Stimulated activated CD4-positive, alpha-beta T cell treated with anti-CD3 and anti-CD28 coated beads, Interleukin-2, amount 100 ng/mL, for 48 hours (primary cell): Measurements from ENCODE around the gene NUP42.
"Not testable (repeated sequence)": the region's sequence is repeated elsewhere in the genome, so short reads cannot be mapped to it uniquely, and the experiment has no call there.

Source experiments
- DNase-seq, 2 donors: peaks; one replicate each; pipeline ENCODE4 v3.0.0-alpha.2; 2020

The NUP42 gene, protein sequence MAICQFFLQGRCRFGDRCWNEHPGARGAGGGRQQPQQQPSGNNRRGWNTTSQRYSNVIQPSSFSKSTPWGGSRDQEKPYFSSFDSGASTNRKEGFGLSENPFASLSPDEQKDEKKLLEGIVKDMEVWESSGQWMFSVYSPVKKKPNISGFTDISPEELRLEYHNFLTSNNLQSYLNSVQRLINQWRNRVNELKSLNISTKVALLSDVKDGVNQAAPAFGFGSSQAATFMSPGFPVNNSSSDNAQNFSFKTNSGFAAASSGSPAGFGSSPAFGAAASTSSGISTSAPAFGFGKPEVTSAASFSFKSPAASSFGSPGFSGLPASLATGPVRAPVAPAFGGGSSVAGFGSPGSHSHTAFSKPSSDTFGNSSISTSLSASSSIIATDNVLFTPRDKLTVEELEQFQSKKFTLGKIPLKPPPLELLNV

DNA sequence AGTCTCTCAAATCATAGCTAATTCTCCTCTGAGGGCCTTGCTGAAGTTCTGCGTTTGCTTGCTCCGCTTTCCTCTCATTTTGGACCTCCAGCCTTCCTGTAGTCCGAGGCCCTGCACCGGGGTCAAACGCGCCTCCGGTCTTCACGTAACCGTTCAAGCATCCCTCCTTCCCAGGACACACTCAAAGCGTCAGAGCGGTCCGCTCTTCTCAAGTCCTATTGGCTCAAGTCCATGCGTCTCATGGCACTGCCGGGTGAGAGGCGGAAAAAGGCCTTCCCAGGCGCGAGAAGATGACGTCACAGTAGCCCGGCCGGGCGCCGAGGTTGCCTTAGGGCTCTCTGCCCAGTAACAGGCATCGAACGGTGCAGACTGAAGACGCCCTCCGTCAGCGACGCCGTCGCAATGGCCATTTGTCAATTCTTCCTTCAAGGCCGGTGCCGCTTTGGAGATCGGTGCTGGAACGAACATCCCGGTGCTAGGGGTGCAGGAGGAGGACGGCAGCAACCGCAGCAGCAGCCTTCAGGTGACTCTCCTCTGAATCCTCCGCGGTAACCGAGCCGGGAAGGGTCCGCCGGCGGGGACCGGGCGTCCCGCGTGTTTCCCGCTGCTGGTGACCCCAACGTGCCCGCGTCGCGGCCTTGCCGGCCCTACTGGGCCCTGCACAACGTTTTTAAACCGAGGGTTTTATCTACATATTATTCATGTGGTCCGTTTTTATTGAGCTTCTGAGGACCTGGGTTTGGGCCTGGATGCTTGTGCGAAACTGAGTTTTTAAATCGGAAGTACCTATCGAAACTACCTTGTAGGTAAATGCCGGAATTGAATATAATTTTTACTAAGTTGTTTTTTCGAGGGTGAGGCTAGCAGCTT lies at the start of gene NUP42:
Gene NUP42, plus strand, starts transcription at position 365 of the 870 bp plus-strand sequence. Its CDS starts 38 bp downstream, at position 403.
- peak; percentile 93 to 94 for DNase-seq

- DNase-seq: no peak
Measured at GRCh38 chr7:23133797-23134196, 48.1 kb upstream of the NUP42 start.

DNA sequence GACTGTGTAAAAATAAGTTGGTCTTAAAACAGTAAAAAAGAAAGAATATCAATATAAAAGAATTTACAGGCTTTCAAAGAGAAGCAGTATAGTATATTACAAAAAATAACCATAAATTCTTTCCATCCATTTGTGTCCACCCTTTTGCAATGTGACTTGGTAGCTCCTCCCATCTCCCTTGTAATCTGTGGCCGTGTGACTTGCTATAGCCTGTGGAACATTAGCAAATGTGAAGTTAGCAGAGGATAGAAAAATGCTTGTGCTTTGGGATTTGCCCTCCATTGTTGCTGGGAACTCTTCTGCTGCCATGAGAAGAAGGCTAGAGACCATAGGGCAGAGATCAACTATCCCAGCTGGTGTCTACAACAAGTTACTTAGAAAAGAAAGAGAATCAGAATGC lies 46.1 kb upstream of the NUP42 start:
- no peak for DNase-seq

DNA sequence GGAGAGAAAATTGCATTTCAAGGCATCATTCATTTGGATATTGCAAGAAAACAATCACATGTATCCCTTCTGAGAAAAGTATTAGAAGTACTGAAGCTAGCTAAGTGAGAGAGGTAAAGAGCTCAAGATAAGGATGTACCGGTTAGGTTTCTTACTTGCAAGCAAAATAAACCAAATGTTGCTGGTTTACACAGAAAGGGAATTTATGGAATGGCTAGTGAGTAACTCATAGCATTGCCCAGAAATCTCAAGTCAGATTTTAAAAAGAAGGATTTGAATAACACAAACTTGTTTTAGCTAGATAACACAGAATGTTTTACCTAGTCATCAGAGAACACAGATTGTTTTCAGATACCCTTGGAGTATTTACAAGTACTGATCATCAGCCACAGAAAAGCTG lies 45.6 kb upstream of the NUP42 start:
- no peak for DNase-seq

DNA sequence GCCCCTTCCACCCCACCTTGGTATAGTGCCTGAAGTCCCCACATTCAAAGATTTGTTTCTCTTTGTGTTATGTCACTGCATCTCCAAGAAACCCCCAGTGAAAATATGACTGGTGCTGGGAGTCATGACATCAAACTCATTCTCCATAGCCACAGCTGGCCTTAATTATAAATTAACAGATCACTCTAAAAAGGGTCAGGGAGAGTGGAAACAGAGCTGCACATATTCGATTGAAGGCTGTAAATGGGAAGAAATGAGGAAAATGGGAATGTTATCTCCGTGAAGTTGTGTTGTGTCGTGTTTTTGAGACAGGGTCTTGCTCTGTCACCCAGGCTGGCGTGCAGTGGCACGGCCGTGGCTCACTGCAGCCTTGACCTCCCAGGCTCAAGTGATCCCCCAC lies 24.2 kb upstream of the NUP42 start:
- DNase-seq: no peak

DNA sequence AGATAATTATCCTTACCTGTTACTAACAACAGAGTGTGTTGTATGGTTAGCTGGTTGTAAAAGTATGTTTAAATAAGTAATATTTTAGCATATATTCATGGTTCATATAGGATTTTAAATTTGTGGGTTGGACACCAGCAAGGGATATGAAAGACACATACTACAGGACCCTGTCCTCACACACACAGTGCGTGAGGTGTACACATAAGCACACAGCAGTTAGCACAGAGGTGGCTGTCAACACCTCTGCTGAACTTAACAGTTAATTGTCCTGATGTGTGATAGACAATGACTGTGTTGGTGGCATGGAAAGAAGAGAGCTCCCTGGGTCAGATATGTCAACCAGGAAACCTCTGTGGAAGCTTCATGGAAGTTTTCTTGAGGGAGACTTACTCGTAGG lies 23.3 kb upstream of the NUP42 start:
- DNase-seq: no peak

DNA sequence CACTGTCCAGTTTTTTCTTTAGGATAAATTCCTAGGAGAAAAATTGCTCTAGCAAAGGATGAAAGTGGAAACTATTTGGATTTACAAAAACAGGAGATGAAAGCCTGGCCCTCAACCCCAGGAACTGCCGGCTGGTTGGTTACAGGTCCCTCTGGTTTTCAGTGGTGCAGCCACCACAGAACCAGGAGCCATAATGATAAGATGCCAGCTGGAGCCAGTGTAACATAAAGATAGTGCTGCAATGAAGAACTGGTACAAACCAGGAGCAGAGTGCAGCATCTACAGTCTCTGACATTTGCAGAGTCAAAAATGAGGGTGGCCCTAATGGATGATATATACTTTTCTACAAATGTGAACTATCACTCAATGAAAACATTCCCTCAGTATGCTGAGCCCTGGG lies 20.4 kb upstream of the NUP42 start:
- no peak for DNase-seq

GRCh38 chr7:23164846-23165245 lies 17.0 kb upstream of the NUP42 start:
- no peak for DNase-seq

- no peak for DNase-seq
Measured at GRCh38 chr7:23165316-23165715, 16.5 kb upstream of the NUP42 start.

- no peak for DNase-seq
Measured at GRCh38 chr7:23167691-23168090, 14.2 kb upstream of the NUP42 start.

GRCh38 chr7:23168111-23168885 lies 13.6 kb upstream of the NUP42 start:
- DNase-seq: no peak

DNA sequence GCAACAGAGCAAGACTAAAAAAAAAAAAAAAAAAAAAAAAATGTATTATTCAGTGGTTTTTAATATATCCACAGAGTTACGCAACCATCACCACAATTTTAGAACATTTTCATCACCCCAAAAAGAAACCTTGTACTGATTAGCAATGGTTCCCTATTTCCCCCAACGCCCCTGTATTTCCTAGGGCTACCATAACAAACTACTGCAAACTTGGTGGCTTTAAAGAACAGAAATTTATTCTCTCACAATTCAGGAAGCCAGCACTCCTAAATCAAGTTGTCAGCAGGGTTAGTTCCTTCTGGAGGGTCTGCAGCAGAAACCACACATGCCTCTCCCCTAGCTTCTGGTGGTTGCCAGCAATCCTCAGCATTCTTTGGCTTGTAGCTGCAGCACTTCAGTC lies 5.9 kb upstream of the NUP42 start:
- no peak for DNase-seq

DNA sequence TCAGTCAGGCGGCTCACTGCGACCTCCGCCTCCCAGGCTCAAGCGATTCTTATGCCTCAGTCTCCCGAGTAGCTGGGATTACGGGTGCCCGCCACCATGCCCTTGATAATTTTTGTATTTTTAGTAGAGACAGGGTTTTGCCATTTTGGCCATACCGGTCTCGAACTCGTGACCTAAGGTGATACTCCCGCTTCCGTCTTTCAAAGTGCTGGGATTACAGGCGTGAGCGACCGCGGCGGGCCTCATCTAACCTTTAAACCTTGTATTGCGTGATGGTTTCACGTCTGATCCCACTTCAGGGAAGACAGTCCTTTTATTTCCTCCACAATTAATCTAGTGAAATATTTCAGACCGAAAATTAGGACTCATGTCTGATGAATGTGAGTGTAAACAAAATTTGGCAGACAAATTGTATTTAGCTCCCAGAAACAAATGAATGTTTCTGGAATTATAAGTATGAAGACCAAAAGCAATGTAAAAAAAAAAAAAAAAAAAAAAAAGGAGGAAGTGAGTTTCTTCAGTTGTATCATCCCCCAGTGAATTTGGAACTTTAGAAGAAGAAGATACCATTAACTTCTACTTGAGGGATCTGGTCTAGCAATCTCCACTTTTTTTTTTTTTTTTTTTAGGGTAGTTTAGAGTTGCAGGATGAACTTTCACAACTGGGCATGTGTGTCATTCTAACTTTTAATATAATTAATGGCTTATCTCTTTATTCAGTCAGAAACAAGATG lies 1.6 kb downstream of the NUP42 start:
- DNase-seq: no peak

- DNase-seq: no peak
Measured at GRCh38 chr7:23184291-23184690, 2.4 kb downstream of the NUP42 start.

DNA sequence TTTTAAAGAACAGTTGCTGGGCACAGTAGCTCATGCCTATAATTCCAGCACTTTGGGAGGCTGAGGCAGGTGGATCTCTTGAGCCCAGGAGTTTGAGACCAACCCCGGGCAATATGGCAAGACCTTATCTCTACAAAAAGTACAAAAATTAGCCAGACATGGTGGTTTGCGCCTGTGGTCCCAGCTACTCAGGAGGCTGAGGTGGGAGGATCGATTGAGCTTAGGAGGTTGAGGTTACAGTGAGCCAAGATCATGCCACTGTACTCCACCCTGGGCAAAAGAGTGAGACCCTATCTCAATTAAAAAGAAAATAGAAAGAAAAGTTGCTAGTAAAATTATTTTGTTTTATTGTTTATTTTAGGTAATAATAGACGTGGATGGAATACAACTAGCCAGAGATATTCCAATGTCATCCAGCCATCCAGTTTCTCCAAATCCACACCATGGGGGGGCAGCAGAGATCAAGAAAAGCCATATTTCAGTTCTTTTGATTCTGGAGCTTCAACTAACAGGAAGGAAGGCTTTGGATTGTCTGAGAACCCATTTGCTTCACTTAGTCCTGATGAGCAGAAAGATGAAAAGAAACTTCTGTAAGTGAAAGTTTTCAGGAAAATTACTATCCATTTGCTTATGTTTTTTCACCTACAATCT lies 3.0 kb downstream of the NUP42 start:
- no peak for DNase-seq

- no peak for DNase-seq
Measured at GRCh38 chr7:23185980-23186379, 4.1 kb downstream of the NUP42 start.

DNA sequence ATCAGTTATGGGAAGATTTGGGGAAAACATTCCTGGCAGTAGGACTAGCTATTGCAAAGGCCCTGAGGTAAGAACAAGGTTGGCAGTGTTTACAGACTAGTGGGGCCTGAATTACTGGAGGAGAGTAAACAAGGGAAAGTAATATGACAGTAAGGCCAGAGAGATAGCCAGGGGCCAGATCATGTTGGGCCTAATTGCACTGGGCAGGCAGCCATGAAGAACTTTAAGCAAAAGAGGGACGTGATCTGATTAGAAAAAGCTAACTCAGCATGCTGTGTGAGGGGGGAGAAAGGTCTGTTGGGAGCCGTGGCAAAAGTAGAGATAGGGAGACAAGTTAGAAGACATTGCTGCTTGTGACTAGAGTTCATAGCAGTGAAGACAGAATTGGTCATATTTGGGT lies 9.2 kb downstream of the NUP42 start:
- DNase-seq: no peak

DNA sequence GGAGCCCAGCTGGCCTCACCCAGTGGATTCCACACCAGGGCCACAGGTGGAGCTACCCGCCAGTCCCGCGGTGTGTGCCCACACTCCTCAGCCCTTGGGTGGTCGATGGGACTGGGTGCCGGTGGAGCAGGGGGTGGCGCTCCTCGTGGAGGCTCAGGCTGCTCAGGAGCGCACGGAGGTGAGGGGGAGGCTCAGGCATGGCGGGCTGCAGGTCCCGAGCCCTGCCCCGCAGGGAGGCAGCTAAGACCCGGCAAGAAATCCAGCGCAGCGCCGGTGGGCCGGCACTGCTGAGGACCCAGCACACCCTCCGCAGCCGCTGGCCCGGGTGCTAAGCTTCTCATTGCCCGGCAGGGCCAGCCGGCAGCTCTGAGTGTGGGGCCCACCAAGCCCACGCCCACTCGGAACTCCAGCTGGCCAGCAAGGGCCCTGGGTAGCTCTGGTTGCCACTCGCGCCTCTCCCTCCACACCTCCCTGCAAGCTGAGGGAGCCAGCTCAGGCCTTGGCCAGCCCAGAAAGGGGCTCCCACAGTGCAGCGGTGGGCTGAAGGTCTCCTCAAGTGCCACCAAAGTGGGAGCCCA lies 11.9 kb downstream of the NUP42 start:
- not testable (repeated sequence) for DNase-seq

GRCh38 chr7:23196306-23196705 lies 14.5 kb downstream of the NUP42 start:
- DNase-seq: no peak

GRCh38 chr7:23197745-23198144 lies 15.9 kb downstream of the NUP42 start:
- not testable (repeated sequence) for DNase-seq

DNA sequence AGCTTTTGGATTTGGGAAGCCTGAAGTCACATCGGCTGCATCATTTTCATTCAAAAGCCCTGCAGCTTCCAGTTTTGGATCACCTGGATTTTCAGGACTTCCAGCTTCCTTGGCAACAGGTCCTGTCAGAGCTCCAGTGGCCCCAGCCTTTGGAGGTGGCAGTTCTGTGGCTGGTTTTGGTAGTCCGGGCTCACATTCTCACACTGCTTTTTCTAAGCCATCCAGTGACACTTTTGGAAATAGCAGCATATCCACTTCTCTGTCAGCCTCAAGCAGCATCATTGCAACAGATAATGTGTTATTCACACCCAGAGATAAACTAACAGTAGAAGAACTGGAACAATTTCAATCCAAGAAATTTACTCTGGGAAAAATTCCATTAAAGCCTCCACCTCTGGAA lies 18.5 kb downstream of the NUP42 start:
- no peak for DNase-seq

DNA sequence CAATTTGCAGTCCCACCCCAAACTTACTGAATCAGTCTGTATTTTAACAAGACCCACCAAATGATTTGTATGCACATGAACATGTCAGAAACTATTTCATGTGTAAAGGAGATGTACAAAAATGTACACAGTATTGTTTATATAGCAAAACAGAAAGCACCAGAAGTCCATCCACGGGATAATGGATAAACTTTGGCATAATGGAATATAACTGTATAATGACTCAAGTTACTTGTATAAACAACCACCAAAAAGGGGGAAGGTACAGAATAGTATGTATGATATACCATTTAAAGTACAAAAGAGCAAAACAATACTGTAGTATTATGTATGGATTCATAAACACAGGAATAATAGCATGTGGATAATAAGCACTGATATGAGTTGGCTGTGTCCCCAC lies 22.4 kb downstream of the NUP42 start:
- no peak for DNase-seq
